CD4-positive, alpha-beta T cell treated with Interferon alpha-2 for 1 hour (primary cell): Measurements from ENCODE around the gene MACROD2.

Experiments
- DNase-seq, 2 donors: peaks; one replicate each; pipeline ENCODE4 v3.0.0-alpha.2; 2020 to 2022

Gene MACROD2

GRCh38 chr20:15439551-15439950 lies 1444.2 kb downstream of the MACROD2 start:
- no peak for DNase-seq

- no peak for DNase-seq
These were observed 1444.9 kb downstream of the MACROD2 start for GRCh38 chr20:15440049-15440820.

GRCh38 chr20:15445056-15445840 lies 1449.9 kb downstream of the MACROD2 start:
- DNase-seq: no peak

GRCh38 chr20:15446373-15446772 lies 1451.1 kb downstream of the MACROD2 start:
- no peak for DNase-seq

- DNase-seq: no peak
These were observed 1452.2 kb downstream of the MACROD2 start for GRCh38 chr20:15447549-15447948.

- DNase-seq: no peak
These were observed 1453.7 kb downstream of the MACROD2 start for GRCh38 chr20:15449061-15449460.

GRCh38 chr20:15451241-15451640 lies 1455.9 kb downstream of the MACROD2 start:
- no peak for DNase-seq

- DNase-seq: no peak
These were observed 1460.0 kb downstream of the MACROD2 start for GRCh38 chr20:15455279-15455678.

- DNase-seq: no peak
These were observed 1466.6 kb downstream of the MACROD2 start for GRCh38 chr20:15461938-15462337.

GRCh38 chr20:15475483-15475882 lies 1480.2 kb downstream of the MACROD2 start:
- peak in 1 of 2 donors; percentile 3 for DNase-seq

GRCh38 chr20:15476186-15476585 lies 1480.9 kb downstream of the MACROD2 start:
- no peak for DNase-seq

- DNase-seq: no peak
These were observed 1481.5 kb downstream of the MACROD2 start for GRCh38 chr20:15476781-15477180.

GRCh38 chr20:15482525-15482924 lies 1487.2 kb downstream of the MACROD2 start:
- DNase-seq: no peak

GRCh38 chr20:15485519-15485918 lies 1490.2 kb downstream of the MACROD2 start:
- no peak for DNase-seq

GRCh38 chr20:15487030-15487429 lies 1491.7 kb downstream of the MACROD2 start:
- no peak for DNase-seq

- no peak for DNase-seq
These were observed 1492.4 kb downstream of the MACROD2 start for GRCh38 chr20:15487682-15488081.

- no peak for DNase-seq
These were observed 1496.3 kb downstream of the MACROD2 start for GRCh38 chr20:15491575-15491974.

GRCh38 chr20:15494851-15495250 lies 1499.5 kb downstream of the MACROD2 start:
- no peak for DNase-seq

GRCh38 chr20:15496501-15497039 lies 1501.3 kb downstream of the MACROD2 start:
- no peak for DNase-seq

- DNase-seq: no peak
These were observed 1503.6 kb downstream of the MACROD2 start for GRCh38 chr20:15498926-15499325.

GRCh38 chr20:15506311-15506710 lies 1511.0 kb downstream of the MACROD2 start:
- DNase-seq: no peak

- no peak for DNase-seq
These were observed 1511.8 kb downstream of the MACROD2 start for GRCh38 chr20:15507151-15507550.

- DNase-seq: no peak
These were observed 1516.2 kb downstream of the MACROD2 start for GRCh38 chr20:15511551-15511950.

- DNase-seq: no peak
These were observed 1517.6 kb downstream of the MACROD2 start for GRCh38 chr20:15512916-15513315.
